Measurements from ENCODE around the gene SKI. TPM values are rescaled to one million over a fixed set of nuclear protein-coding genes. Genes with fewer than 3 reads are reported as not detected.

SKI gene
- total RNA-seq, 2 experiments from 2014 or later, result 4.7 to 11.7 TPM

DNA sequence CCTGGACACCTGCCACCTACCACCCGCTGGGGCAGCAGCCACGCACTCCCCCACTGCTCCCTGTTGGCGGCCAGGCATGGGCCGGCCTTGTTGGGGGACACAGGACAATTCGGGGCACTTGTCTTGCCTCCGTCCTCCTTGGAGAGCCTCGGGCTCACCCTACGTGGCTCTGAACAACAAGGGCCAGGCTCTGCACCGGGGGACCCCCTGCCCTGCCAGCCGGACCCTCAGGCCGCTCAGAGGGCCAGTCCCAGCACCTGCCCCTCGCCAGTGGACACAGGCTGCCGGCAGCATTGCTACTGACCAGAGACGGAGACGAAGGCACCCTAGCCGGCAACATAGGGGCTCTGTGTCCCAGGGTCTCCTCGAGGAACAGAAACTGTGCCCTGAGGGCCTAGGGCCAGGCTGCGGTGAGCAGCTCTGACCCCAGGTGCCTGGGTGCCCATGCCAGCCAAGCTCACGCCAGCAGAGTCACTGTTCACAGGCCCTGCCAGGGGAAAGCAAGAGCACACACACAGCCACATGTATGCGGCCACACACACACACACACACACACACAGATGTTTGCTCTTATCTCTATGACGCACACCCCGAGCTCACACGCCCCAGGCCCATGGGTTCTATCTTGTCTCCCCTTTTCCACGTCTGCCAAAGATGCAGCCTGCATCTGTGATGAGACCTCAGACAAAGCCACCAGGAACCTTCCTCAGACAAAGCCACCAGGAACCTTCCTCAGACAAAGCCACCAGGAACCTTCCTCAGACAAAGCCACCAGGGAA is 117.4 kb downstream of the SKI start:
- Histone ChIP-seq H3K27ac (ENCODE audit: low read depth, low read length, poor library complexity, severe bottlenecking) (no peak overlapping the region), H3K9me3 (ENCODE audit: low read length) (no peaks in the 10 kb centered on the region), H3K4me2 (ENCODE audit: low read length) (no peak overlapping the region), H3K4me1 (ENCODE audit: insufficient read depth, low read length, poor library complexity, severe bottlenecking) (no peaks in the 10 kb centered on the region), H3K79me2 (ENCODE audit: insufficient read depth, low read depth, low read length) (no peaks in the 10 kb centered on the region), H3K4me3 (ENCODE audit: low read depth, low read length, poor library complexity, severe bottlenecking) (no peak overlapping the region), H3K9me2 (ENCODE audit: insufficient read depth, low read length) (no peaks in the 10 kb centered on the region), H3K36me3 (ENCODE audit: insufficient read depth, low read length) (no peaks in the 10 kb centered on the region), H4K20me1 (ENCODE audit: insufficient read depth, low read length) (no peaks in the 10 kb centered on the region), H2AFZ (ENCODE audit: low read length) (no peak overlapping the region)
- no peak for DNase-seq (ENCODE audit: low spot score)
- BruUV-seq (replicated peaks), result no TSS peak
- ChIA-PET POLR2A (no interaction called here), CTCF (ENCODE audit: unreplicated experiment) (no interaction called here)
- no peak for TF ChIP-seq EZH2phosphoT487 (IDR thresholded peaks at IDR 0.05; ENCODE audit: borderline replicate concordance, low read depth, low read length)
- no peak for TF ChIP-seq CTCF (conservative IDR thresholded peaks at IDR 0.05; ENCODE audit: low read length)
- intact Hi-C loops (cut with micrococcal nuclease; ENCODE audit: unreplicated experiment), result no loop called here

DNA sequence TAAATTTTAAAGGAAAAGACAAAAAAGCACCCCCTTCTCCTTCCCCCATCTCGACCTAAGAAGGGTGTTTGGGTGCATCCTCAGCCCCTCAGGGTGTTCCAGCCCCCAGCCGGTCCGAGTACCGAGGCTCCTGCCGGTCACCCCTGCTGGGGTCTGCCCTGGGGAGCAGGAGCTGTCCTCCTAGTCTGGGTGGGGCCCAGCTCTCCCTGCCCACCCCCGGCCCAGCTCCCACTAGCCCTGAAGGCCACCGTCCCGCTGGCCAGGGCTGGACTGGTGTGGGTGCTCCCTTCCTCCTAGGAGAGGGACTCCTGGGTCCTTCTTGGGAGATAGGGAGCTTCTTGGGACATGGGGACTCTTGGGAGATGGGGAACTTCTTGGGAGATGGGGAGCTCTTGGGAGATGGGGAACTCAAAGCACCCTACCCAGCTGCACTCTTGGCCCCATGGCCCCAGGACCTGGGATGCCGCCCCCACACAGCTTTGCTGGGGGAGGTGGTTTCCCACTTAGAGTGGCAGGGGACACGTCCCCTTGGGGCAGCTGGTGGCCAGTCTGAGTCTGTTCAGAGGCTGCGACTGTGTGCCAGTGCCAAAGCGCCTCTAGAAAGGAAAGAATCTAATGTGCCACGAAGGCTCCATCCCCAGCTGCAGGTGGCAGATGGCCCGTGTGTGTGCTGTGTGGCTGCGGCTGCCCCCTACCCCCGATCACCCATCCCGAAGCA is 118.7 kb downstream of the SKI start:
- no TSS peak for BruUV-seq (replicated peaks)
- Histone ChIP-seq H3K9me2 (ENCODE audit: insufficient read depth, low read length) (no peaks in the 10 kb centered on the region), H3K4me1 (ENCODE audit: insufficient read depth, low read length, poor library complexity, severe bottlenecking) (no peaks in the 10 kb centered on the region), H3K27ac (ENCODE audit: low read depth, low read length, poor library complexity, severe bottlenecking) (no peak overlapping the region), H3K79me2 (ENCODE audit: insufficient read depth, low read depth, low read length) (no peaks in the 10 kb centered on the region), H3K36me3 (ENCODE audit: insufficient read depth, low read length) (no peaks in the 10 kb centered on the region), H4K20me1 (ENCODE audit: insufficient read depth, low read length) (no peaks in the 10 kb centered on the region), H2AFZ (ENCODE audit: low read length) (no peak overlapping the region), H3K4me2 (ENCODE audit: low read length) (no peak overlapping the region), H3K4me3 (ENCODE audit: low read depth, low read length, poor library complexity, severe bottlenecking) (no peak overlapping the region), H3K9me3 (ENCODE audit: low read length) (no peaks in the 10 kb centered on the region)
- CTCF ChIA-PET (ENCODE audit: unreplicated experiment), result no interaction called here
- intact Hi-C loops (cut with micrococcal nuclease; ENCODE audit: unreplicated experiment), result no loop called here
- TF ChIP-seq EZH2phosphoT487 (IDR thresholded peaks at IDR 0.05; ENCODE audit: borderline replicate concordance, low read depth, low read length), result no peak
- no peak for TF ChIP-seq CTCF (conservative IDR thresholded peaks at IDR 0.05; ENCODE audit: low read length)
- no peak for DNase-seq (ENCODE audit: low spot score)
- POLR2A ChIA-PET, result no interaction called here

GRCh38 chr1:2347409-2347785 is 119.3 kb downstream of the SKI start:
- no peak overlapping the region for H2AFZ ChIP-seq (ENCODE audit: low read length)
- H3K4me1 ChIP-seq (ENCODE audit: insufficient read depth, low read length, poor library complexity, severe bottlenecking), result no peaks in the 10 kb centered on the region
- TF ChIP-seq CTCF (conservative IDR thresholded peaks at IDR 0.05; ENCODE audit: low read length) (no peak), EZH2phosphoT487 (IDR thresholded peaks at IDR 0.05; ENCODE audit: borderline replicate concordance, low read depth, low read length) (no peak)
- no peak overlapping the region for H3K27ac ChIP-seq (ENCODE audit: low read depth, low read length, poor library complexity, severe bottlenecking)
- no TSS peak for BruUV-seq (replicated peaks)
- H3K79me2 ChIP-seq (ENCODE audit: insufficient read depth, low read depth, low read length), result no peaks in the 10 kb centered on the region
- ChIA-PET POLR2A (no interaction called here), CTCF (ENCODE audit: unreplicated experiment) (no interaction called here)
- H3K9me3 ChIP-seq (ENCODE audit: low read length), result no peaks in the 10 kb centered on the region
- no peak for DNase-seq (ENCODE audit: low spot score)
- no peaks in the 10 kb centered on the region for H4K20me1 ChIP-seq (ENCODE audit: insufficient read depth, low read length)
- H3K9me2 ChIP-seq (ENCODE audit: insufficient read depth, low read length), result no peaks in the 10 kb centered on the region
- H3K4me3 ChIP-seq (ENCODE audit: low read depth, low read length, poor library complexity, severe bottlenecking), result no peak overlapping the region
- H3K36me3 ChIP-seq (ENCODE audit: insufficient read depth, low read length), result no peaks in the 10 kb centered on the region
- H3K4me2 ChIP-seq (ENCODE audit: low read length), result no peak overlapping the region
- intact Hi-C loops (cut with micrococcal nuclease; ENCODE audit: unreplicated experiment), result no loop called here

Data from OCI-LY7 (cell line).